Effector memory CD8-positive, alpha-beta T cell (primary cell): ENCODE results near the gene GPC5.

Experiments
- ATAC-seq: fragments of 150-1000 bp; cut with Tn5 transposase; replicated peaks from 2 replicates; pipeline ENCODE4 v1.10.0; 2021; ENCODE audit warnings: mild to moderate bottlenecking, moderate library complexity
- DNase-seq, 3 experiments: peaks; one replicate each; pipeline ENCODE4 v3.0.0; 2021
- H3K27ac Mint-ChIP-seq, 2 donors: one replicate each; pipeline ENCODE4 v1.8.0; 2022; ENCODE audit warnings: mild to moderate bottlenecking in 2 of 2, mixed read lengths in 2 of 2, moderate library complexity in 2 of 2
- H3K27me3 Mint-ChIP-seq, 2 donors: one replicate each; pipeline ENCODE4 v1.8.0; 2022; ENCODE audit warnings: mixed read lengths in 2 of 2
- H3K36me3 Mint-ChIP-seq: one replicate; pipeline ENCODE4 v1.8.0; 2022; ENCODE audit warnings: mild to moderate bottlenecking, moderate library complexity, mixed read lengths; ENCODE audit not compliant: insufficient read depth
- H3K4me1 Mint-ChIP-seq, 2 donors: one replicate each; pipeline ENCODE4 v1.8.0; 2022; ENCODE audit warnings: low read depth in 2 of 2, mixed read lengths in 2 of 2
- H3K4me3 Mint-ChIP-seq, 2 donors: one replicate each; pipeline ENCODE4 v1.8.0; 2022; ENCODE audit warnings: mild to moderate bottlenecking in 2 of 2, mixed read lengths in 2 of 2, moderate library complexity in 2 of 2
- H3K9me3 Mint-ChIP-seq, 2 donors: one replicate each; pipeline ENCODE4 v1.8.0; 2022; ENCODE audit warnings: mixed read lengths in 2 of 2

Gene GPC5

GRCh38 chr13:92566767-92567166 lies 1168.3 kb downstream of the GPC5 start:
- no peak overlapping the region for H3K4me3 Mint-ChIP-seq
- H3K4me1 Mint-ChIP-seq: no peaks in the 10 kb centered on the region
- peaks cover 1 to 6% of the 10 kb centered on the region in 2 donors for H3K9me3 Mint-ChIP-seq
- no peak overlapping the region for H3K27ac Mint-ChIP-seq
- DNase-seq: no peak
- ATAC-seq: no peak
- no peaks in the 10 kb centered on the region for H3K36me3 Mint-ChIP-seq
- H3K27me3 Mint-ChIP-seq: no peaks in the 10 kb centered on the region

DNA sequence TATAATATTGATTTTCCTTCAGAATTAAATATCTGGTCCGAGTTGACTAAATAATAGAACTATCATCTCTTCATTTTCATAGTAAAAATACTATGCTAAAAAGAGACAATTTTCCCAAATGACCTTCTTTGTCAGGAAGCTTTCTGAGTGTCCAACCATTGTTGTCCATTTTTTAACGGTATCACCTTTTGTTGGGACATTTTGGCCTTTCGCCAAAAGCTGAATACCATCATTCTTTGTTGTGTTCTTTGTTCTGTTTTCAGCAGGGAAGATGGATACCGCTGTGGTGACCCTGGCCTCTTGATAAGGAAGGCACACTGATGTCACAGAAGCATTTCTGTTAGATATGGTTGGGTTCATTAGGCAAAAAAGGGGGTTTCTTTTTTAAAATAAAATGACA lies 1173.8 kb downstream of the GPC5 start:
- no peaks in the 10 kb centered on the region for H3K36me3 Mint-ChIP-seq
- H3K27ac Mint-ChIP-seq: no peak overlapping the region
- H3K9me3 Mint-ChIP-seq: peaks cover 0 to 2% of the 10 kb centered on the region in 2 donors
- H3K4me1 Mint-ChIP-seq: no peaks in the 10 kb centered on the region
- DNase-seq (no peak), ATAC-seq (no peak)
- no peaks in the 10 kb centered on the region for H3K27me3 Mint-ChIP-seq
- no peak overlapping the region for H3K4me3 Mint-ChIP-seq

- Mint-ChIP-seq H3K9me3 (peaks cover 0 to 2% of the 10 kb centered on the region in 2 donors), H3K27me3 (no peaks in the 10 kb centered on the region), H3K4me3 (no peak overlapping the region), H3K4me1 (no peaks in the 10 kb centered on the region), H3K27ac (no peak overlapping the region), H3K36me3 (no peaks in the 10 kb centered on the region)
- no peak for DNase-seq
- no peak for ATAC-seq
Measured at GRCh38 chr13:92573467-92574057, 1175.1 kb downstream of the GPC5 start.

GRCh38 chr13:92574499-92574898 lies 1176.1 kb downstream of the GPC5 start:
- DNase-seq: no peak
- H3K36me3 Mint-ChIP-seq: no peaks in the 10 kb centered on the region
- peaks cover 0 to 2% of the 10 kb centered on the region in 2 donors for H3K9me3 Mint-ChIP-seq
- ATAC-seq: no peak
- H3K27me3 Mint-ChIP-seq: no peaks in the 10 kb centered on the region
- H3K4me1 Mint-ChIP-seq: no peaks in the 10 kb centered on the region
- H3K4me3 Mint-ChIP-seq: no peak overlapping the region
- no peak overlapping the region for H3K27ac Mint-ChIP-seq

GRCh38 chr13:92575777-92576176 lies 1177.4 kb downstream of the GPC5 start:
- Mint-ChIP-seq H3K27me3 (no peaks in the 10 kb centered on the region), H3K9me3 (peaks cover 0 to 2% of the 10 kb centered on the region in 2 donors), H3K36me3 (no peaks in the 10 kb centered on the region), H3K4me1 (no peaks in the 10 kb centered on the region), H3K27ac (no peak overlapping the region), H3K4me3 (no peak overlapping the region)
- ATAC-seq (no peak), DNase-seq (no peak)

DNA sequence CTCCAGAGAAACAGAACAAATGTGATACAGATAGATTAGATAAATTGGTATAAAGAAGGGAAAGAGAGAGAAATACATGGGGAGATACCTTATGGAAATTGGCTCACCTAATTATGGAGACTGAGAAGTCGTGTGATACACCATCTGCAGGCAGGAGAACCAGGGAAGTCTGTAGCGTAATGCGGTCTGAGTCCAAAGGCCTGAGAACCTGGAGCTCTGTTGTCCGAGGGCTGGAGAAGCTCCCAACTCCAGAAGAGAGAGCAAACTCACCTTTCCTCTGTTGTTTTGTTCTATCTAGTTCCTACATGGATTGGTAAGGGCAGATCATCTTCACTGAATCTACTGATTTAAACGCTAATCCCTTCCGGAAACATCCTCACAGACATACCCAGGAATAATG lies 1179.9 kb downstream of the GPC5 start:
- no peak for ATAC-seq
- H3K4me3 Mint-ChIP-seq: no peak overlapping the region

GRCh38 chr13:92589955-92590354 lies 1191.5 kb downstream of the GPC5 start:
- ATAC-seq (no peak), DNase-seq (no peak)
- no peak overlapping the region for H3K4me3 Mint-ChIP-seq
- H3K4me1 Mint-ChIP-seq: no peaks in the 10 kb centered on the region
- peaks cover 17 to 25% of the 10 kb centered on the region in 2 donors for H3K9me3 Mint-ChIP-seq
- H3K36me3 Mint-ChIP-seq: no peaks in the 10 kb centered on the region
- no peak overlapping the region for H3K27ac Mint-ChIP-seq
- no peaks in the 10 kb centered on the region for H3K27me3 Mint-ChIP-seq

More for the DNA sequence above, 1179.9 kb downstream of the GPC5 start:
- Mint-ChIP-seq H3K36me3 (no peaks in the 10 kb centered on the region), H3K27ac (no peak overlapping the region), H3K4me1 (no peaks in the 10 kb centered on the region), H3K9me3 (peaks cover 6 to 9% of the 10 kb centered on the region in 2 donors), H3K27me3 (no peaks in the 10 kb centered on the region)
- DNase-seq: no peak

DNA sequence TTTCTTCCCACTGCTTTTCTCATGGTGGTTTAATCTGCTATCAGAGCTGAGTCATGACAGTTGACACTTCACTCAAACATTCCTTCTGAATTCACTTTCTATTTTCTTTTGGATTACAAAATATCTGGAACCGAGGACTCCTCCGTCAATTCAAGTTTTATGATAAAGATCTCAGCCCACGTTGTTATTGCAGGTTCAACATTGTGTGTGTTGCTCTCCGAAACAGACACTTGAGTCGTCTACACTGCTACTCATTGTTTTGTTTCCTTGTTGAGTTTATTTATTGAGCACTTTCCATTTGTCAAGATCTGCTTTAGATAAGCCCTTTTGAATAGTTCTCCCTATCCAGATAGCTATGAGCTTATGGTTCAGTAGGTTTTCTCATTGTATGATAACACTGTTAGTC lies 1192.1 kb downstream of the GPC5 start:
- Mint-ChIP-seq H3K27ac (no peak overlapping the region), H3K36me3 (no peaks in the 10 kb centered on the region), H3K27me3 (no peaks in the 10 kb centered on the region), H3K4me1 (no peaks in the 10 kb centered on the region), H3K9me3 (peaks cover 15 to 19% of the 10 kb centered on the region in 2 donors), H3K4me3 (no peak overlapping the region)
- ATAC-seq: no peak
- DNase-seq: no peak

DNA sequence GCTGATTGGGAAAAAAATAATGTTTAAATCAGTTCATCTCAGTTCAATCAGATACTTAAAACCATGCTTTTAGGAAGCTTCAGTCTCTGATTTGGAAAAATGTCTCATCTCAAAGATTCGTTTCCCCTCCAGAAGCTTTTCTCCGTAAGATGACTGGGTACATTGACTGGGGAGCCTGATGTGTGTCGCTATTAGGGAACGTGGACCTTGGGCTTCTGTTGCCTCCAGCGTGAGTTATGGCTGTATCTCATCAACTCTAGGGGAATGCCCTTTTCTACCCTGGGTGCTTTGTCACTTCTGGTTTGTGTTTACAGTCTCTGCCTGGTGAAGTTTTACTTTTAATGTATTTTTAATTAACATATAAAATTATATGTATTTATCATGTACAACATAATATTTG lies 1192.7 kb downstream of the GPC5 start:
- no peaks in the 10 kb centered on the region for H3K27me3 Mint-ChIP-seq
- DNase-seq: no peak
- ATAC-seq: no peak
- no peaks in the 10 kb centered on the region for H3K36me3 Mint-ChIP-seq
- no peak overlapping the region for H3K4me3 Mint-ChIP-seq
- peaks cover 15% of the 10 kb centered on the region in 2 donors for H3K9me3 Mint-ChIP-seq
- H3K27ac Mint-ChIP-seq: no peak overlapping the region
- H3K4me1 Mint-ChIP-seq: no peaks in the 10 kb centered on the region

GRCh38 chr13:92592757-92593156 lies 1194.3 kb downstream of the GPC5 start:
- Mint-ChIP-seq H3K4me1 (no peaks in the 10 kb centered on the region), H3K4me3 (no peak overlapping the region), H3K36me3 (no peaks in the 10 kb centered on the region), H3K9me3 (peaks cover 15% of the 10 kb centered on the region in 2 donors), H3K27ac (no peak overlapping the region), H3K27me3 (no peaks in the 10 kb centered on the region)
- DNase-seq: no peak
- no peak for ATAC-seq

DNA sequence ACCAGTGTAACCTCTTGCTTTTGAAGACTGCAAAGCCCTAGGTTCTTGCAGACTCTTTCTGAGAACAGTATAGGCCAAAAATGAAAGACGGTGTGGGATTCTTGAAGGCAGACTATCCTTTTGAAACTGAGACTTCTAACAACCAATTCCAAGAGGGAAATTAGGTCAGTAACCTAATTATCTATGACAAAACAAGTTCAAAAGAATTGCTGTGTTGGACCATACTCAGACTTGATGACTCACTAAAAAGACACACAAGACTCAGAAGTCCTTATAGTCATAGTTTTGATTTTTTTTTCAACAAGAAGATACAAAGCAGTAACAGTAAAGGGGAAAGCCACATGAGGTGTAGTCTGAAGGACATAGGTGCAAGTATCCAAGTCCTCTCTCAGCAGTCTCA lies 1204.1 kb downstream of the GPC5 start:
- Mint-ChIP-seq H3K4me3 (no peak overlapping the region), H3K27ac (no peak overlapping the region), H3K9me3 (peaks cover 5 to 8% of the 10 kb centered on the region in 2 donors), H3K27me3 (no peaks in the 10 kb centered on the region), H3K4me1 (no peaks in the 10 kb centered on the region), H3K36me3 (no peaks in the 10 kb centered on the region)
- DNase-seq (no peak), ATAC-seq (no peak)

GRCh38 chr13:92609376-92609775 lies 1211.0 kb downstream of the GPC5 start:
- H3K4me1 Mint-ChIP-seq: no peaks in the 10 kb centered on the region
- peaks cover 0 to 4% of the 10 kb centered on the region in 2 donors for H3K9me3 Mint-ChIP-seq
- no peak overlapping the region for H3K4me3 Mint-ChIP-seq
- H3K36me3 Mint-ChIP-seq: no peaks in the 10 kb centered on the region
- no peak for DNase-seq
- no peaks in the 10 kb centered on the region for H3K27me3 Mint-ChIP-seq
- ATAC-seq: no peak
- no peak overlapping the region for H3K27ac Mint-ChIP-seq

GRCh38 chr13:92612892-92613291 lies 1214.5 kb downstream of the GPC5 start:
- Mint-ChIP-seq H3K36me3 (no peaks in the 10 kb centered on the region), H3K27ac (no peak overlapping the region), H3K9me3 (peaks cover 0 to 8% of the 10 kb centered on the region in 2 donors), H3K27me3 (no peaks in the 10 kb centered on the region), H3K4me3 (no peak overlapping the region), H3K4me1 (no peaks in the 10 kb centered on the region)
- DNase-seq (no peak), ATAC-seq (no peak)

DNA sequence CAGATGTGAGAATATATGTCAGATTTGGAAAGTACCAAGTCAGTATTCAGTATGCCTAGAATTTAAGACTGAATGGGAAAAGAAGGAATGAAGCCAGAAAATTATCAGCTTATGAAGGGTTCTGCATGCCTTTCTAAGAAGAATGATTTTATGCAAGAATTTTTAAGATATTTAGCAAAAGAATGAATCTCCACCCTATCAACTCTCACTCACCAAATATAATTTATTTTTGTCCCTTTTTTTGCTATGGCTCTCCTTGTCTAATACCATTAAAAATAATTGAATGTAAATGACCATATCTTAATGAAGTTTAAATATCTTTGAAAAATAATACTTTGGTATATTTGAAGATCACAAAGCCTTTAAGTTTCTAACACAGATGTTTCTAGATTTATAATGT lies 1215.5 kb downstream of the GPC5 start:
- H3K27ac Mint-ChIP-seq: no peak overlapping the region
- H3K27me3 Mint-ChIP-seq: no peaks in the 10 kb centered on the region
- H3K4me1 Mint-ChIP-seq: no peaks in the 10 kb centered on the region
- ATAC-seq (no peak), DNase-seq (no peak)
- no peaks in the 10 kb centered on the region for H3K36me3 Mint-ChIP-seq
- H3K9me3 Mint-ChIP-seq: peaks cover 0 to 5% of the 10 kb centered on the region in 2 donors
- no peak overlapping the region for H3K4me3 Mint-ChIP-seq

DNA sequence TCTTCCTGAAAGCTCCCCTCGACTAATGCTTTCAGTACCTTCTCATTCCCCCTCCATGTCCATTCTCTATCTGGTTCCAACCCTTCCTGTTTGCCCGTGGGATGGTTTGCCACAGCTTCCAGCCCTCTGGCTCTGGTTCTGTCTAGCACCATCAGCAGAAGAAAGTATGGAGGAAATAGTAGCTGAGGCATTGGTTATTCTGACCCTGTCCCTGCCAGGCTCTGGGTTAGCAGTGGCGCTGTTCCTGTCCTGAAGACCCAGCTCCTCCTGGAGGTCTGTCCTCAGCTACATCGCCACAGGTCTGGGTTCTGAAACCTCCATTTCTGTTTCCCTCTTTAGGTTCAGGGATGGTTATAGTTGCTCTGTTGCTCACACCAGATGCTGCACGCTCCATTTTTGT lies 1223.6 kb downstream of the GPC5 start:
- Mint-ChIP-seq H3K27ac (no peak overlapping the region), H3K27me3 (no peaks in the 10 kb centered on the region), H3K4me3 (no peak overlapping the region), H3K4me1 (no peaks in the 10 kb centered on the region), H3K9me3 (peaks cover 5 to 6% of the 10 kb centered on the region in 2 donors), H3K36me3 (no peaks in the 10 kb centered on the region)
- no peak for ATAC-seq
- no peak for DNase-seq
